HG03442 (cell line): ENCODE data around the gene GJB5.
"Not testable (repeated sequence)": the region's sequence is repeated elsewhere in the genome, so short reads cannot be mapped to it uniquely, and the experiment has no call there.

ENCODE experiments used
- ATAC-seq: cut with Tn5 transposase; IDR thresholded peaks from one replicate; pipeline ENCODE4 v1.9.1; 2021; ENCODE audit warnings: mild to moderate bottlenecking, moderate library complexity; ENCODE audit not compliant: unreplicated experiment

The GJB5 gene

DNA sequence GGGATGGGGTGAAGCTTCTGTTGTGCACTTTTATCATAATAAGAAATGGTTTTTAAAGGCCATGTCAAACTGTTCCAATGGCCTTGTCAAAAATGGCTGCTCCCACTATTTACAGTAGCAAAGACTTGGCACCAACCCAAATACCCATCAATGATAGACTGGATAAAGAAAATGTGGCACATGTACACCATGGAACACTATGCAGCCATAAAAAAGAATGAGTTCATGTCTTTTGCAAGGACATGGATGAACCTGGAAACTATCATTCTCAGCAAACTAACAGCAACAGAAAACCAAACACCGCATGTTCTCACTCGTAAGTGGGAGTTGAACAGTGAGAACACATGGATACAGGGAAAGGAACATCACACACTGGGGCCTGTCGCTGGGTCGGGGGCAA is 18.3 kb downstream of the GJB5 start:
- ATAC-seq, result not testable (repeated sequence)

DNA sequence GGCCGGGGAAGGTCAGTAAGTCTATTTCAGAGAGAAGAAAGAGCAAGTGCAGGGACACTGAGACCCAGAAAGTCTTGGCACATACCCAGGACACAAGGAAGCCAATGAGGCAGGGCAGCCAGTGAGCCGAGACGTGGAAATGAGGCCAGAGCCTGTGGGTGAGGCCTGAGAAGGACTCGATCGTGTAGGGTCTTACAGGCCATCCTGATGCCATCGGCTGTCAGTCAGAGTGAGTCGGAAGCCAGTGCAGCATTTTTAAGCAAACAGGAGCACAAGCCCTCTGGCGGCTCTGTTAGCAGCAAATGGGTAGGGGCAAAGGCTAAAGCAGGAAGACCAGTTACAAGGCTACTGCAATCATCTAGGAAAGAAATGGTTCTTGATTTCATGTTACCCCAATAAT is 20.1 kb downstream of the GJB5 start:
- ATAC-seq, result no peak

DNA sequence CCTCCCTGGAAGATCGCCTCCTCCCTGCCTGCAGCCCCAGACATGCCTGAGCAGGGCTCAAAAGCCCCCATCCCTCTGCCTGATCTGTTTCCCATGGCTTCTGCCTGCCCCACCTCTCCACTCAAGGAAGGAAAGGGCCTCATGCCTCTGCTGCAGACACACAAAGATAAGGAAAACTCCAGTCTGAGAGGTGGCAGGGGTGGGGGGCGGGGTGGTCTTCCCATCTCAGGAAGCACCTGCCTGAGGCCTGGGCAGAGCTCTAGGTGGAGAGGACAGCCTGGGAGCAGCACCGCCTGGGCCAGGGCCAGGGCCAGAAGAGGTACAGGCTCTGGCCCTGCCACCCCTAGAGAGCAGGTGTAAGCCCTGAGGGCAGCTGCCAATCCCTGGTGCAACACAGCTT is 22.1 kb downstream of the GJB5 start:
- ATAC-seq, result no peak

DNA sequence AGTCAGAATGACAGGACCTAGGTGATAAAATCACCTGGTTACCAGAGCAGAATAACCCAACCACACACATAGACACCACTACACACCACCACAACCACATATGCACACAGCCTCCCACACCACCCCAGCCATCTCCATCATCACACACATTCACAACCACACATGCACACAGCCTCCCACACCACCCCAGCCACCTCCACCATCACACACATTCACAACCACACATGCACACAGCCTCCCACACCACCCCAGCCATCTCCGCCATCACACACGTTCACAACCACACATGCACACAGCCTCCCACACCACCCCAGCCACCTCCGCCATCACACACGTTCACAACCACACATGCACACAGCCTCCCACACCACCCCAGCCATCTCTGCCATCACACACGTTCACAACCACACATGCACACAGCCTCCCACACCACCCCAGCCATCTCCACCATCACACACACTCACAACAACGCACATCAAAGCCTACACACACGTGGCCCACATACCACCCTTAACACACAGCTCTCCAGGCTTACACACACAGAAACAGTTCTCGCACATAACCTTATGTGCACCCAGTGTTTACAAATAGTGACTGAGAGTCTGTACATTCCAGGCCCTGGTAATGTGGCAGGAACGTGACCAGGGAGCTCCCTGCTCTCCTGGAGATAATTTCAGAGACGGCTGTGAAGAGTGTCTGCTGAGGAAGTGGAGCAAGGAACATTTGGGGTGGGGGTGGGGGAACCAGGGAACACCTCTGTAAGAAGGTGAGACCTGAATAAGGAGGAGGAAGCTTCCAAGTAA is 22.9 kb downstream of the GJB5 start:
- no peak for ATAC-seq

DNA sequence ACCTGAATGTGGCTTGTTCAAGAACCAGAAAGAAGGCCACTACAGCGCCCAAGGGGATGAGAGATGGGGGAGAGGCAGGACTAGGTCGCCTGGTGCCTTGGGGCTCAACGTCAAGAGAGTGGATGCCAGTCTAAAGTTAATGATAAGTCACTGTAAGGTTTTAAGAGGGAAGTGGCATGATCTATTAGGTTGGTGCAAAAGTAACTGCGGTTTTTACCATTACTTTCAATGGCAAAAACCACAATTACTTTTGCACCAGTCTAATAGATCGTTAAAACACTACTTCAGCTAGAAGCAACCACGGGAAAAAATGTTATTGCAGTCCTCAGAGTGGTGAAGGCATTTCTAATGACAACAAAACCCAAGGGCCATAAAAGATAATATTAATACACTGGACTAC is 23.5 kb downstream of the GJB5 start:
- no peak for ATAC-seq

DNA sequence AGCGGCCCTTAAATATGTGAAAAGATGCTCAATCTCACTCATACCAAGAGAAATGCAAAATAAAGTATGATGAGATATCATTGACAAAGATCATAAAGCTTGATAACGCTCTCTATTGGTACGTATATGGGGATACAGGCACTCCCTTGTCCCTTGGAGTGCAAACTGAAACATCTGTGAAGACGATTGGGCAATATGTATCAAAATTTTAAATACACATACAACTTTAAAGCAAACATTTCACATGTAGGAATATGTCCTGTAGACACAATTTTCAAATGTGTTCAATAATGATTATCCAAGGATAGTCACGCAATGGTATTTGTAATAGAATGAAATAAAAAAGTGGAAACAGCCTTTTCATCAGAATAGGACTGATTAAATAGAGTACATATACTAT is 24.2 kb downstream of the GJB5 start:
- no peak for ATAC-seq

DNA sequence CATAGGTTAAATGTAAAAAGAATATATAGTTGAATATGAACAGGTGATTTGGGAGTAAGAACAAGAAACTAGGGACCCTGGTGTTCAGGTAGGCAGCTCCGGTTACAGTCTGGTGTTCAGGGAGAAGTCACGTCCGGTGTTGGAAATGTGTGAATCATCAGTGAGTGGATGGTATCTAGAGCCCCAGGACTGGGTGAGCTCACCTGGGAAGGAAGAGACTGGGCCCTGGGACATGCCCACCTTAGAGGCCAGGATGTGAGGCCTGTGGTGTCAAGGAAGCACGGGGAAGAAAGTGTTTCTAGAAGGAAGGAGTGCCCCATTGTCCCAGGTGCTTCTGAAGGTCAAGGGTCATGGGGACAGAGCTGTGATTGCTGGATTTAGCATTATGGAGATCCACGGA is 24.7 kb downstream of the GJB5 start:
- ATAC-seq, result no peak

DNA sequence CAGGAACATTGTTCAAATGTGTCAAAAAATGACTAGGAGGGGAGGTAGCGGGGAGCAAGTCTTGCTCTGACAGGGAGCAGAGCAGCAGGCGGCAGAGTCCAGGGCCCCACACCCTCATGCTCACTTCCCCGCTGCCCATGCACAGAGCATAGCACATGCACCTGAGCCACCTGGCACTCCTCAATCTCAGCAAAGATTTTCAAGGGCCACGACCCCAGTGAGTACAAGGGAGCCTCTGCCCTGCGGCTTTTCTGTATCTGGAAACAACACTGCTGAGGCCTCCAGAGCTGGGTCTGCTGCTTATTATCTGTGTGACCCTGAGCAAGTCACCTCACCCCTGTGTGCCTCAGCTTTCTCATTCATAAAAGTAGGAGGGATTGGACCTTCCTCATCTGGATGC is 25.1 kb downstream of the GJB5 start:
- ATAC-seq, result no peak

DNA sequence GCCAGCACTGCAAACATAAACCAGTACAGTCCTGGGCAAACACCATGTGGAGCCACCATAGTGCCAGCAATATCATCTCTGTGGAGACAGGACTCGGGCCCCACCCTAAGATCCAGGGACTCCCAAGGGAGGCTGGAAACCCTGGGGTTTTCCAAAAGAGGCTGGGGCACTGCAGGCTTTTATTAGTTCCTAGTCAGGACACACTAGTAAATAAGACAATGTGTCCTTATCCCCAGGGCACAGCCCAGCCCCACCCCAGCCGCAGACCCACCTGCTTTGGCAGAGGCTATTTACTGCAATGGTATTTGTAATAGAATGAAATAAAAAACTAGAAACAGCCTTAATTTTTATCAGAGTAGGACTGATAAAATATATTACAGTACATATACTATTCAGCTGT is 25.7 kb downstream of the GJB5 start:
- no peak for ATAC-seq

DNA sequence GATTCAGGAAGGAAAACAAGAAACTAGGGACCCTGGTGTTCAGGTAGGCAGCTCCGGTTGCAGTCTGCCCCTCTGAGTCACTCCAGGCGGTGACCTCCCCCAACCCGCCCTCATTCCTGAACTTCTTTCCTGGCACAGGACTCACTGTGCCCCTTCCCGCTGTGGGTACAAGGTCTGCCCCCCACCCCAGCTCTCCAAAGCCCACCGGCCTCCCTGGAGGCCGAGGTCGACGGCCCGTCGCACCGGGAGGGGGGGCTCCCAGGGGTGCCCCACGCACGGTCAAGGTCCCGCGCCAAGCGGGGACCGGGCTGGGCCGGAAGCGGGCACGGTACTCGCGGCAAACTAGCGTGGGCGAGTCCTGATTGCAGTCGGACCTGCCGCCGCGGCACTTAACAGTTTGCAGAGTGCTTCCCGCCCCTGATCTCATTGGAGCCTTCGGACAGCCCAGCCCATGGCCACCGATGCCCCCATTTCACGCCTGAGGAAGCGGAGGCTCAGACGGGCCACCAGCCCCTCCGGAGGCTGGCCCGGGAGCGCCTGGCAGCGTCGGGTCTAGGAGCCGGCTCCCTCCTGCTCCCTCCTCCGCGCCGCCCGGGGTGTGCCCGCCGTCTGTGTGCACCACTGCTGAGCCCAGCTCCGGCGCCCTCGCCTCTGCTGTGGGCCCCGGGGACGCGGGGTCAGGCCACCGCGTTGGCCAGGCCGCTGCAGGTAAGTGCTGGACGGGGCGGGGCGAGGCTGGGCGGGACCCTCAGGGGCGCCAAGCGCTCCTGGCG is 26.4 kb downstream of the GJB5 start, which contains the start of gene GJB3:
TSS of gene GJB3 (plus strand) at position 144 of the 773 bp plus-strand sequence. CDS start 3,549 bp downstream, outside the sequence.
- no peak for ATAC-seq

DNA sequence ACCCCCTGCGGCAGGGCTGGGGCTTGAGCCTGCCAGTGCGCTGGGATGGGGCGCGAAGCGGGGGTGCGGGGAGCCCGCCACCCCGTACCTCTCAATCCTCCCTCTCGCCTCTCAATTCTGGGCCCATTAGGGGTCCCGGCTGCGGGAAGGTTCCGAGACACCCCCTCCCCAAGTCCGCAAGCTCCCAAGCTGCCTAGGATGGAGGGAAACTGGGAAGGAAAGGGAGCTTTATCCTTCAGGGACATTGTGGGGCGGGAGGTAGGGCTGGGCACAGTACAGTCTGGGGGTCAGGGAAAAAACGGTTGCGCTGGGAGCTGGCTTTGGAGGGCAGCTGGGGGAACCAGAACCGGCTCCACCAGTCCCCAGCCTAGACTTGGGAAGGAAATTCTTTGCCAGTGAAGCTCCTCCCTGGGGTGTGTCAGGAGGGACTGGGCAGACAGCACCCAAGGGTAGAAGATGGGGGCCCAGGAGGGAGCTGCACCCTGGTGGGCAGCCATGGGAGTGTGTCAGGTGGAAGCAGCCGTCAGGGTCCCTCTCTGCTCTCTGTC is 27.1 kb downstream of the GJB5 start:
- ATAC-seq, result no peak

DNA sequence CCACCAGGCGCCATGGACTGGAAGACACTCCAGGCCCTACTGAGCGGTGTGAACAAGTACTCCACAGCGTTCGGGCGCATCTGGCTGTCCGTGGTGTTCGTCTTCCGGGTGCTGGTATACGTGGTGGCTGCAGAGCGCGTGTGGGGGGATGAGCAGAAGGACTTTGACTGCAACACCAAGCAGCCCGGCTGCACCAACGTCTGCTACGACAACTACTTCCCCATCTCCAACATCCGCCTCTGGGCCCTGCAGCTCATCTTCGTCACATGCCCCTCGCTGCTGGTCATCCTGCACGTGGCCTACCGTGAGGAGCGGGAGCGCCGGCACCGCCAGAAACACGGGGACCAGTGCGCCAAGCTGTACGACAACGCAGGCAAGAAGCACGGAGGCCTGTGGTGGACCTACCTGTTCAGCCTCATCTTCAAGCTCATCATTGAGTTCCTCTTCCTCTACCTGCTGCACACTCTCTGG is 29.9 kb downstream of the GJB5 start:
- ATAC-seq, result no peak

DNA sequence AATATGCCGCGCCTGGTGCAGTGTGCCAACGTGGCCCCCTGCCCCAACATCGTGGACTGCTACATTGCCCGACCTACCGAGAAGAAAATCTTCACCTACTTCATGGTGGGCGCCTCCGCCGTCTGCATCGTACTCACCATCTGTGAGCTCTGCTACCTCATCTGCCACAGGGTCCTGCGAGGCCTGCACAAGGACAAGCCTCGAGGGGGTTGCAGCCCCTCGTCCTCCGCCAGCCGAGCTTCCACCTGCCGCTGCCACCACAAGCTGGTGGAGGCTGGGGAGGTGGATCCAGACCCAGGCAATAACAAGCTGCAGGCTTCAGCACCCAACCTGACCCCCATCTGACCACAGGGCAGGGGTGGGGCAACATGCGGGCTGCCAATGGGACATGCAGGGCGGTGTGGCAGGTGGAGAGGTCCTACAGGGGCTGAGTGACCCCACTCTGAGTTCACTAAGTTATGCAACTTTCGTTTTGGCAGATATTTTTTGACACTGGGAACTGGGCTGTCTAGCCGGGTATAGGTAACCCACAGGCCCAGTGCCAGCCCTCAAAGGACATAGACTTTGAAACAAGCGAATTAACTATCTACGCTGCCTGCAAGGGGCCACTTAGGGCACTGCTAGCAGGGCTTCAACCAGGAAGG is 30.5 kb downstream of the GJB5 start:
- ATAC-seq, result no peak

DNA sequence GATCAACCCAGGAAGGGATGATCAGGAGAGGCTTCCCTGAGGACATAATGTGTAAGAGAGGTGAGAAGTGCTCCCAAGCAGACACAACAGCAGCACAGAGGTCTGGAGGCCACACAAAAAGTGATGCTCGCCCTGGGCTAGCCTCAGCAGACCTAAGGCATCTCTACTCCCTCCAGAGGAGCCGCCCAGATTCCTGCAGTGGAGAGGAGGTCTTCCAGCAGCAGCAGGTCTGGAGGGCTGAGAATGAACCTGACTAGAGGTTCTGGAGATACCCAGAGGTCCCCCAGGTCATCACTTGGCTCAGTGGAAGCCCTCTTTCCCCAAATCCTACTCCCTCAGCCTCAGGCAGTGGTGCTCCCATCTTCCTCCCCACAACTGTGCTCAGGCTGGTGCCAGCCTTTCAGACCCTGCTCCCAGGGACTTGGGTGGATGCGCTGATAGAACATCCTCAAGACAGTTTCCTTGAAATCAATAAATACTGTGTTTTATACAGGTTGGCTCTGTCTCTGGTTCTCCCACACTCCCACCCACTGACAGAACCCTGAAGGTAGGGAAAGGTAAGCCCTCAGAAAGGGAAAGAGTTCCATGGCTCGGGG is 31.1 kb downstream of the GJB5 start:
- no peak for ATAC-seq

DNA sequence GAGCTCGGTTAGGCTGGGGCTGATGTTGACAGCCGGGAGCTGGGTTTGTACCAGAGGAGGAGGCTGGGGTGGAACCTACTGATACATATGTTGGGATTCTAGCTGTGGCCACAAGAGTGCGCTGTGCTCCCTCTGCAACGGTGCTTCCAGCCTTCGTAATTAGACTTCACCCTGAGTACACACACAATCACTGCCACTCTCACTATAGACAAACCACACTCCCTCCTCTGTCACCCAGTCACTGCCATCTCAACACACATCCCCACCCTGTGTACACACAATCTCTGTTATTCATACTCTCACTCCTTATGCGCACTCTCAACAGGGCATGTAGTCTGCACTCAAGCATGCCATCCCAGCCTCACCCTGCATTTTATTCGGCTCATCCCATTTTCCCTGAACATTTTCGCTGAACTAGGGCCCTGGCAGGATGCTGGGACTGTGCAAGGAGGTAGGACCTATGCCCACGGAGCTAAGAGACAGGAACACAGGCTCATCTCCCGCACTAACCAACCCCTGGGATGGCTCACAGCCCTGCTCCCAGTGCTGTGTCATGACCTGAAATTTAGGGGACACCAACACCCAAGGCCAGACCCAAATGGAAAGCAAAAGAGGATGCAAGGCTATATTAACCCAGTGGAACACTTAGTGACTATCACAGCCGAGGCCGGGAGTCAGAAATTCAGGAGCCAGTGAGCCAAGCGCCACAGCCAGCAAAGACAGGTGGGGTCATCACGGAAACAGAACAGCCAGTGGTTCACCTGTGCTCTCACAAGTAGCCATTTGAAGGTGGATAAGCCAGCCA is 31.9 kb downstream of the GJB5 start:
- no peak for ATAC-seq

DNA sequence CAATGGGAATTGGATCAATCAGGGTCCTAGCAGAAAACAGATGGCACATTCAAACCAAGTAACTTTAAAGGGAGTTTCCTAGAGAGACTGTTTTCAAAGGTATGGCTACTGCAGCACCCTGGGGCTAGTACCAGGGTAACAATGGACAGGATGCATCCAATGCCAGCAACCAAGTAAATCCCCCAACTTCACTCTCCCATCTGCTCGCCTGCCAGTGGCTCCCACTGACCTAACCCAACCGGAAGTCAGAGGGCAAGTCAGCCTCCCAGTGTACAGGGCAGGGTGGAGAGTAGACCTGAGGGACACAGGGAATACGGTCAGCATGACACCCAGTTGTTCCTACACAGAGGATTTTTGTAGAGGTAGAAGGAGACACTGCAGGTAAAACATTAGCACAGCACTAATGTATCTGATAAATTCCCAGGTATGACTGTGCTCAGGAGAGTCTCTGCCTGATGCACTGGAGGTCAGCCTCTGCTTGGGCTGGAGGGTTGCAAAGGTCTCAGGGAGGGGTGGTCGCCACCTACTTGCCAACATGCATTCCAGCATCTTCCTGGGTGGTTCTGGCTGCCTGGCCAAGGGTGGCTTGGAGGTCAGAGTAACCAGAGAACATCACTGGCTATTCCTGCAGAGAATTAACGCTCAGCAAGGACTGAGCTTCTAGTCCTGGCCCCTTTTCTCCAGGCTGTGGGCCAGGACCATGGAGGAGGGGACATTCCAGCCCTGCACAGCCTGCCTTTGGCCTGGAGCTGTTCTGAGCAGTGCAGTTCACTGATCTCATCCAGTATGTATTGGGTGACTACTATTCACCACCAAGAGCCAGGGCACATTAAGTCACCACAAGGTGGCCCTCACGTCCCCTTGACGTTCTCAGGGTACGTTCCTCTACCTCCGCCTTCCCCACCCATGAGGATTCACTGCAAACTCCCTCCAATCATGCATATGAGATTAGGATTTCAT is 32.9 kb downstream of the GJB5 start:
- ATAC-seq, result no peak

DNA sequence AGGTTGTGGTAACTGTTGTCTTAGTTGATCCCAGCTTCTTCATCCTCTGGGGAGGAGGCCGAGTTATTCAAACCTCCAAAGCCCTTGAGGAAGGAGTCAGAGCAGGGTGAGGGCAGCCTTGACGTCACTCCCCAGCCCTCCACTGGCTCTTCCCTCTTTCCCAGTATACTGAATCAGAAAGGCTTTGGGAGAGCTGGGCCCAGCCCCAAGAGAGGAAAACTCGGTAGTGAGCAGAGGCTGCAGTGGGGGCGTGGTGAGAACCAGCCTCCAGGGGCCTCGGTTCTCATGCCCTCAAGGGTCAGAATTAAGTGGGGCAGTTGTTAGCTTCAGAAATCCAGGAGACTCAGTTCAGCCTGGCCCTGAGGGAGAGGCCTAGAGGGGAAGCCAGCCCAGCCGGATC is 36.1 kb downstream of the GJB5 start:
- no peak for ATAC-seq

DNA sequence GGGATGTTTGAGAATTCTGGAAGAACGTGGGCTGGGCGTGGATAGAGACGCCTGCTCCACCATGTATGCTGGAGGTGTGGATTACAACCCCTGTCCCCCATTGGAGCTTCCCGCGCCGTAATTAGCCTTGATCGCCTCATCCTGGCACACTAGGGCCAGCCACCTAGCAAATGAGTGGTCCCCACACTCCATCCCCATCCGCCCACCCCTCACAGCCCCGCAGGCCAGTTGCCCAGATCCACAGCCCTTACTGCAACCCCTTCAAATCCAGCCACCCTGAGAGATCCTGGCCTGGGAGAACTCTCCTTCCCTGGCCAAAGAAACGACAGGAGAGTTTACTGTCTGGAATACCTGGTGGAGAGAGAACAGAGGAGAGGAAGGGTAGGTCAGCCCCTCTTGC is 37.6 kb downstream of the GJB5 start:
- no peak for ATAC-seq
